Right cardiac atrium (tissue), 5 donors: ENCODE data around the gene ENDOU. TPM values are rescaled to one million over a fixed set of nuclear protein-coding genes. Genes with fewer than 3 reads are reported as not detected.

Source experiments
- ATAC-seq, 2 donors: fragments of 200-7000 bp; cut with Tn5 transposase; one replicate each; pipeline versions ENCODE4 v1.8.0 to v1.9.1; 2020; ENCODE audit warnings: moderate library complexity in 2 of 2, mild to moderate bottlenecking in 1 of 2
- DNase-seq, 3 donors: peaks; one replicate each; pipeline ENCODE4 v3.0.0-alpha.2; 2020
- H3K27ac ChIP-seq: one replicate; pipeline ENCODE4 v1.5.1; 2013; ENCODE audit warnings: mild to moderate bottlenecking, low read length, control low read depth, moderate library complexity
- H3K27me3 ChIP-seq: one replicate; pipeline ENCODE4 v1.6.1; 2013; ENCODE audit not compliant: control insufficient read depth, insufficient read depth
- H3K4me1 ChIP-seq: one replicate; pipeline ENCODE4 v1.6.1; 2013; ENCODE audit warnings: low read length; ENCODE audit not compliant: control insufficient read depth, insufficient read depth
- H3K4me3 ChIP-seq: one replicate; pipeline ENCODE4 v1.5.1; 2013; ENCODE audit warnings: low read length, control low read depth
- H3K9me3 ChIP-seq: one replicate; pipeline ENCODE4 v1.6.1; 2013; ENCODE audit warnings: low read length; ENCODE audit not compliant: control insufficient read depth
- WGBS: extraction: QIAGEN DNeasy Blood & Tissue Kit; methylation state at CpG from one replicate; pipeline ENCODE4 v1.1.7; 2013; 5-methylcytosine and 5-hydroxymethylcytosine counted together
- intact Hi-C, 4 donors: fragments of 100-400 bp; cut with DNase I; formaldehyde crosslinking; loops; one replicate each; pipeline versions ENCODE4 v1.11.0 to v1.14.0; 2022 to 2023
- polyA plus RNA-seq: library from polyadenylated mRNA; stranded (reverse); fragments of 200-250 nt; gene quantifications from one replicate; pipeline ENCODE4 v1.2.3, GENCODE V29; 2013
- total RNA-seq, 4 donors: library from RNA; stranded (reverse); fragmentation: NEBNext Ultra II Directional; extraction: Animal tissue kit (Norgen Biotek cat#: 25700); gene quantifications; one replicate each; pipeline ENCODE4 v1.2.1, GENCODE V29; 2021
- donor health status: healthy with polysubstance abuse.
- donor health status: DM: no; HTN: yes; CAD: no.
- donor health status: DM: no; HTN: no; CAD: no.
- donor health status: DM: no; HTN: yes; CAD: no; lungs with severe emphysema.
- donor health status: DM: yes; HTN: yes; CAD: no.

The ENDOU gene
- total and polyA plus RNA-seq, 5 donors = 0.28 to 0.86 (median 0.45) TPM

GRCh38 chr12:47732504-47732903 lies 7.2 kb upstream of the ENDOU start:
- no peak overlapping the region for H3K4me3 ChIP-seq
- no peak for DNase-seq
- intact Hi-C loops = no loop called here
- peaks cover 24% of the 10 kb centered on the region for H3K4me1 ChIP-seq
- 79% methylated on average over 2 of the region's 2 CpGs for WGBS
- H3K27me3 ChIP-seq = no peaks in the 10 kb centered on the region
- no peak for ATAC-seq
- no peak overlapping the region for H3K27ac ChIP-seq
- no peaks in the 10 kb centered on the region for H3K9me3 ChIP-seq

GRCh38 chr12:47731723-47732122 lies 6.4 kb upstream of the ENDOU start:
- intact Hi-C loops = no loop called here
- Histone ChIP-seq H3K9me3 (no peaks in the 10 kb centered on the region), H3K4me3 (no peak overlapping the region), H3K27me3 (no peaks in the 10 kb centered on the region), H3K27ac (no peak overlapping the region), H3K4me1 (peaks cover 18% of the 10 kb centered on the region)
- DNase-seq (no peak), ATAC-seq (no peak)
- WGBS = 72% methylated on average over 5 of the region's 5 CpGs

- Histone ChIP-seq H3K4me3 (no peak overlapping the region), H3K4me1 (peaks cover 8% of the 10 kb centered on the region), H3K27me3 (no peaks in the 10 kb centered on the region), H3K9me3 (no peaks in the 10 kb centered on the region), H3K27ac (no peak overlapping the region)
- intact Hi-C loops = no loop called here
- ATAC-seq = peak in 1 of 2 donors; percentile 17
- DNase-seq = peak in 1 of 3 donors; percentile 68
- 35% methylated on average over 8 of the region's 8 CpGs for WGBS
Measured at GRCh38 chr12:47730341-47730744, 5.1 kb upstream of the ENDOU start.

- Histone ChIP-seq H3K27ac (no peak overlapping the region), H3K9me3 (no peaks in the 10 kb centered on the region), H3K4me3 (no peak overlapping the region), H3K4me1 (no peaks in the 10 kb centered on the region), H3K27me3 (no peaks in the 10 kb centered on the region)
- DNase-seq (no peak), ATAC-seq (peak in 1 of 2 donors; percentile 14)
- intact Hi-C loops = no loop called here
- WGBS = 44% methylated on average over 3 of the region's 3 CpGs
Measured at GRCh38 chr12:47729233-47729632, 3.9 kb upstream of the ENDOU start.

- DNase-seq (no peak), ATAC-seq (no peak)
- intact Hi-C loops = no loop called here
- no peak overlapping the region for H3K4me3 ChIP-seq
- H3K9me3 ChIP-seq = no peaks in the 10 kb centered on the region
- no peaks in the 10 kb centered on the region for H3K27me3 ChIP-seq
- no peak overlapping the region for H3K27ac ChIP-seq
- no peaks in the 10 kb centered on the region for H3K4me1 ChIP-seq
- WGBS = 43% methylated on average over 5 of the region's 5 CpGs
Measured at GRCh38 chr12:47725893-47726292, 603 bp upstream of the ENDOU start.

- ATAC-seq (no peak), DNase-seq (no peak)
- intact Hi-C loops = no loop called here
- Histone ChIP-seq H3K4me3 (no peak overlapping the region), H3K27ac (no peak overlapping the region), H3K27me3 (no peaks in the 10 kb centered on the region), H3K4me1 (peaks cover 4% of the 10 kb centered on the region), H3K9me3 (no peaks in the 10 kb centered on the region)
- 70% methylated on average over 5 of the region's 5 CpGs for WGBS
Measured at GRCh38 chr12:47722941-47723631, 2.2 kb downstream of the ENDOU start.

GRCh38 chr12:47722136-47722834 lies 3.0 kb downstream of the ENDOU start:
- DNase-seq = no peak
- H3K27me3 ChIP-seq = no peaks in the 10 kb centered on the region
- no peak for ATAC-seq
- H3K4me1 ChIP-seq = peaks cover 10% of the 10 kb centered on the region
- intact Hi-C loops = no loop called here
- H3K4me3 ChIP-seq = no peak overlapping the region
- no peak overlapping the region for H3K27ac ChIP-seq
- WGBS = 75% methylated on average over 7 of the region's 7 CpGs
- no peaks in the 10 kb centered on the region for H3K9me3 ChIP-seq

- WGBS = 86% methylated on average over 9 of the region's 9 CpGs
- Histone ChIP-seq H3K9me3 (no peaks in the 10 kb centered on the region), H3K27ac (no peak overlapping the region), H3K27me3 (no peaks in the 10 kb centered on the region), H3K4me1 (peaks cover 18% of the 10 kb centered on the region), H3K4me3 (no peak overlapping the region)
- DNase-seq (no peak), ATAC-seq (no peak)
- intact Hi-C loops = no loop called here
Measured at GRCh38 chr12:47721431-47721973, 3.8 kb downstream of the ENDOU start.

GRCh38 chr12:47718531-47718930 lies 6.8 kb downstream of the ENDOU start:
- ATAC-seq (no peak), DNase-seq (no peak)
- Histone ChIP-seq H3K4me1 (peaks cover 30% of the 10 kb centered on the region), H3K9me3 (no peaks in the 10 kb centered on the region), H3K27me3 (no peaks in the 10 kb centered on the region), H3K4me3 (no peak overlapping the region), H3K27ac (peak overlapping the region; percentile 81)
- intact Hi-C loops = loop anchor here in 3 of 4 donors (5.0 kb wide), 3 partner anchors 49 to 119 kb away; partner anchors contain the start of gene SLC48A1 (in 2 of the 3)
- 43% methylated on average over 1 of the region's 1 CpG for WGBS

GRCh38 chr12:47717443-47718193 lies 7.7 kb downstream of the ENDOU start:
- intact Hi-C loops = loop anchor here in 3 of 4 donors (5.0 kb wide), 3 partner anchors 50 to 120 kb away; partner anchors contain the start of gene SLC48A1 (in 2 of the 3)
- Histone ChIP-seq H3K27me3 (no peaks in the 10 kb centered on the region), H3K4me3 (no peak overlapping the region), H3K9me3 (no peaks in the 10 kb centered on the region), H3K27ac (peak overlapping the region; percentile 96), H3K4me1 (peaks cover 30% of the 10 kb centered on the region)
- ATAC-seq (peak; percentile 94), DNase-seq (peak; percentile 88 to 96 (median 94))
- WGBS = 4% methylated on average over 13 of the region's 13 CpGs
